GF-D8 (cell line): ENCODE data around the gene MAP3K14.
"Not testable (repeated sequence)": the region's sequence is repeated elsewhere in the genome, so short reads cannot be mapped to it uniquely, and the experiment has no call there.

Source experiments
- DNase-seq: peaks from one replicate; lab custom pipeline; 2025; lab: John Stamatoyannopoulos, UW

MAP3K14 gene

DNA sequence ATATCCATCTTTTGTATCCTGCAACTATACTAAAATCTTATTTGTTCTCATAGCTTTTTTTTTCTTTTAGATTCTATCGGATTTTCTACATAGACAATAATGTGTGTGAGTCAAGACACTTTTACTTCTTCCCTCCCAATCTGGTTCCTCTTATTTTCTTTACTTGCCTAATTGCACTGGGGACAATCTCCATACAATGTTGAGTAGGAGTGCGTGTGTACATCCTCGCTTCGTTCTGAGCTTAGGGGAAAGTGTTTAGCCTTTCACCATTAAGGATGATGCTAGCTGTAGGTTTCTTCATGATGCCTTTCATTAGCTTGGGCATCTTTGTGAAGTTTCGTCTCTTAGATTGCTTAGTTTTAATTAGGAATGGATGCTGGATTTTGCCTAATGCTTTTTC, 57.8 kb downstream of the MAP3K14 start:
- no peak for DNase-seq

DNA sequence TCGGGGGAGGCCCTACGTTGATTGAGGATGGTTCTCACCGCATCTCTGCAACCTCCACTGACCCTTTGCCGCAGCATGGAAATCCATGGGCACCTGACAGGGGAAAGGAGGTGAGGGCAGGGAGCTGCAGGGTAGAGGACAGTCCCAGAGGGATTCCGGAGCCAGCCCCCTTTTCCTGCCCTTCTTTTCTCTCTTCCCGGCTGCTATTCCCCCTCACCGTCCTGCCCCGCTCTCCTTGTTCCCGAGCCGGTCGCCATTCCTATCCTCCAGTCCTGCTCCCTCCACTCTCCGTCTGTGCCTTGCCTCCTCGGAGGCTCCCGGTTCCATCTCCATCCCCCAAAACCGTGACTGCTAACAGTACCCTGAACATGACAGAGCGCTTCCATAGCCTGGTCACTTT, 59.7 kb downstream of the MAP3K14 start:
- no peak for DNase-seq

DNA sequence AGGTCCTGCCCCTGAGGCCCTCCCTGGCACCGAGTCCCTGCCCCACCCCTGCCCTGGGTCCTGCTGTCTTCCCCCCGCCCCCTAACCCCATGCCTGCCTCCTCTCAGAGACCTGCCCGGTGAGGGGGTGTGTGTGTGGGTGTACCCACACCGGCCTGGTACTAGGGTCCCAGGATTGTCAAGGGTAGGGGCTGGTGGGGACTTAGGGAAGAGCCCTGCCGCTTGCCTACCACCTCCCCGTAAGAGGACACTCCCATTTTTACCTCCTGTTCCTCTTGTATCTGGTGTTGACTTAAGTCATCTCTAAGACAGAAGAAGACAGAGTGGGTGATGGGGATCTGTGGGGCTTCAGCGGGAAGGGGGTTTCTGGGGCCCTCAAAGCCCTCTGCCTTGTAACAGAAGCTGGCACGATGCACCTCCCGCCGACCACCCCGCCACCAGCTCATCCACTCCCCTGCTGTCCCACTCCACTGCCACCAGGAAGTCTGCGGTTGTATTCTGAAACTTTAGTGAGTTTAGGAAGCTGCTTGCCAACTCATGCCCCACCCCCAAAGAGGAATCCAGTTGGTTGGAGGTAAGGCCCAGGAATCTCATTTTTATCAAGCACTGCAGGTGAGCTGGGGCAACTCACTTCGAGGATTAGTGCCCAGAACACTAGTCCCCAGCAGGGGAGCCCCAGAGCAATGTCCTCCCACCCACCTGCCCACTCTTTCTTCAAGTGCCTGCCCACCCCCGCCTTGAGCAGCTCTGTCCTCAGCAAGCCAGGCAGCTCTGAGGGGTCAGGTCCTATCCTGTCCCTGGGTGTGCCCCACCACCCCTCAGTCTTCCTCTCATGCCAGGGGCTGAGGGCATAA, 60.5 kb downstream of the MAP3K14 start:
- DNase-seq, result peak; percentile 11

DNA sequence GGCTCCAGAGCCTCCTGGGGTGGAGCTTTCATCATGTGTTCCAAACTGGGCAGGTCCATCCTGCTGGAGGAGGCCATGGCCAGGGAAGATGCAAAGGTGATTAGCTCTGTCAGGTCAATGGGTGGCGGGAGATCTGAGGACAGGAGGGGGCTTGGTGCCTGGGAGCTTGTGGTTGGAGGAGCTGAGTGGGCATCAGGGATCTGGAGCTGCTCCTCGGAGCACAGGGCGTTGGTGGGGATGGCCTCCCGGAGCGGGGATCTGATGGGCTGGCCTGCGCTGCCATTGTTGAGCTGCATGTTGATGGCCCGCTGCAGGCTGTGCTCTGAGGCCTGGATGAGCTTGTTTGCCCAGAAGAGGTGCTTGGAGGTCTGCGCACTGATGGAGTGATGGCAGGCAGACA, 61.5 kb downstream of the MAP3K14 start:
- no peak for DNase-seq

DNA sequence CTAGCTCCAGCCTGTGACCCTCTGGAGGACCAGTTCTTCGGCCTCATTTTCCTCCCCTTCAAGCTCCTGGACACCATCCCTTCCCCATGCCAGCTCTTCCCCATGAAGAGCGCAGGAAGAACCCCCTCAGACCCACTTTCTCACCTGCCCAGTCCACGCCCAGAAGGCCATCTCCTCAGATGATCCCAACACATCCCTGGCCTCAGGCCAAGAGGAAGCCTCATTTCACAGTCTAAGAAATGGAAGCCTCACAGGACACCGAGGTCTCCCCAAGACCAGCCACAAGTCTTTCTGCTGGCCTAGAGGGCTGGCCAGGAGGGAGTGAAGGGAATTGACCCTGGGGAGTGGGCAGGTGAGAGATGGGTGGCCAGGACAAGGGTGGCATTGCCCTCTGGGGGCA, 62.9 kb downstream of the MAP3K14 start:
- DNase-seq, result no peak

DNA sequence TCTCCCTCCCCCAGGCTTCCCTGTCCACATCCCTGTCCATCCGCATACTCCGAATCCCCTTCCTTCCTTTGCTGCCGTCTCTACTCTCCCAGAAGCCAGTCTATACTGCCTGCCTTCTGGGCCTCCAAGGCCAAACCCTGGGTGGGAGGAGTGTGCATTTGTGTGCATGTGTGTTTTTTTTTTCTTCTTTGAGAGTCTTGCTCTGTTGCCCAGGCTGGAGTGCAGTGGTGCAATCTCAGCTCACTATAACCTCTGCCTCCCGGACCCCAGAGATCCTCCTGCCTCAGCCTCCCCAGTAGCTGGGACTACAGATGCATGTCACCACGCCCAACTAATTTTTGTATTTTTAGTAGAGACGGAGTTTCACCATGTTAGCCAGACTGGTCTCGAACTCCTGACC, 63.6 kb downstream of the MAP3K14 start:
- DNase-seq, result not testable (repeated sequence)

DNA sequence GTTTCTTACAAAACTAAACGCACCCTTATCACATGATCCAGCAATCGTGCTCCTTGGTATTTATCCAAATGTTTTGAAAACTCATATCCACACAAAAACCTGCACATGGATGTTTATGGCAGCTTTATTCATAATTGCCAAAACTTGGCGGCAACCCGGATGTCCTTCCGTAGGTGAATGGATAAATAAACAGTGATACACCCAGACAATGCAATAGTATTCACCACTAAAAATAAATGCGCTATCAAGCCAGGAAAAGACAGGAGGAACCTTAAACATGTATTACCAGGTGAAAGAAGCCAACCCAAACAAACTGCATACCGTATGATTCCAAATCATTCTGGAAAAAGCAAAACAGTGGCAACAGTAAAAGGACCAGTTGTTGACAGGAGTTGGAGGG, 64.9 kb downstream of the MAP3K14 start:
- DNase-seq, result no peak

DNA sequence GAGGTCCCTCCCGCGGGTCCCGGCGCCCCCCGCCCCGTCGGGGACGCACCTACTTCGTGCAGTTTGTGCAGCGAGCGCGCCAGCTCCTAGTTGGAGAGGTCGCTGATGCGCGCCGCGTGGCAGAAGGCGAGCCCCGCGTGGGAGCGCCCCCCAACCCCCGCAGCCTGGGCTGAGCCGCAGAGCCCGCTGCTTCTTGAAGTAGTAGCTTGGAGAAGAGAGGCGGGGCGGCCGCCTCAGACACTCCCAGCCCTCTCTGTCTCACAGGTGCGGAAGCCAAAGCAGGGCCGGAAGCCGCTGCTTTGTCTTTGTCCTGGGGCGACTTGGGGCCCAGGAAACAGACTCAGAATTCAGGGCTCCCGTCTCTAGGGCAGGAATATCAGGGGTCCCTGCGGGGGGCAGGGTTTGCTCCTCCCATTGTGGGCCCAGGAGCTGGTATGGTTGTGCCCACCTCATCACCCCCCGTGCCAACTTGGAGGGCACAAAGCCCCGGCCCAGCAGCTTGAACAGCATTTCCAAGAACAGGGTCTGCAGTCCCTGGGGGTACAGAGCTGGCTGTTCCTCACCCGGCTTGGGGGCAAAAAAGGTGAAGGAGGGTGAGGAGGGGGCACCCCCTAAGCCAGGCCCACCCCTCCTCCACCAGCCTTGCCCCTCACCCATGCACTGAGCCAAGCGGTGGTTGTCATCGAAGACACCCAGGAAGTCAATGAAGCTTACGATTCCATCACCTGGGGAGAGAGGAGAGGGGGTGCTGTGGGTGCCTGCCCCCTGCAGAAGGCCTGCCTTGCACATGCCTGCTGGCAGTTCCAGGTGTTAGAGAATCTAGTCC, 68.5 kb downstream of the MAP3K14 start:
- DNase-seq, result peak; percentile 27

DNA sequence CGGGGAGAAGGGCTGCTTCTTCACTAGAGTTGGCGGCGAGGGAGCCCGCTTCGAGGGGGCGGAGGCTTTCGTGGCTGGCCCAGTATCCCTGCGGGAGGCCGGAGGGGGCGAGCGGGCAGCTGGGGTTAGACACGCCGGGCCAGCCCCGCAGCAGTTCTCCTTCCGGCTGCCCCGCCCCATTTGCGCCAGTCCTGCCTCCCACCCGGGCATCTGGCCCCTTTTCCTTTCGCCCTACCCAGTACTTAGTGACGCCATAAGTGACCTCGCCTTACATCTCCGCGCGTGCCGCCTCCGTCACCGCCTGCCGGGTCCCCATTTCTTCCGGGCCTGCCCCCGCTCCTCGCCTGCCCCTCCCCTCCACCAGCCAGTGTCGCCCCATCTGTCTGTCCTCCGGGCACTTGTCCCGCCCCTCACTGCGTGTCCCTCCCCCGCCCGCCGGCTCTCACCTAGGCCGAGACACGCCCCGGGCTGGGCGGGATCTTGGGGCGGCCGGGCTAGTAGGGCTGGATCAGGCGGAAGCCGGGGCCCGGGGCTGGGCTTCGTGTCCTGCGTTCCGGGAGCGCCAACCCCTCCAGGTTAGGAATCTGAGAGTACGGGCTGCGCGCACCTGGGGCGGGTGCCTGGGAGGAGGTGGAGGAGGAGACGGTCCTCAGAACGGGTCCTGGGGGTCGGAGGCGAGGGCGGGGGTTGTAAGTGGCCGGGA, 69.2 kb downstream of the MAP3K14 start:
- DNase-seq, result peak; percentile 93

DNA sequence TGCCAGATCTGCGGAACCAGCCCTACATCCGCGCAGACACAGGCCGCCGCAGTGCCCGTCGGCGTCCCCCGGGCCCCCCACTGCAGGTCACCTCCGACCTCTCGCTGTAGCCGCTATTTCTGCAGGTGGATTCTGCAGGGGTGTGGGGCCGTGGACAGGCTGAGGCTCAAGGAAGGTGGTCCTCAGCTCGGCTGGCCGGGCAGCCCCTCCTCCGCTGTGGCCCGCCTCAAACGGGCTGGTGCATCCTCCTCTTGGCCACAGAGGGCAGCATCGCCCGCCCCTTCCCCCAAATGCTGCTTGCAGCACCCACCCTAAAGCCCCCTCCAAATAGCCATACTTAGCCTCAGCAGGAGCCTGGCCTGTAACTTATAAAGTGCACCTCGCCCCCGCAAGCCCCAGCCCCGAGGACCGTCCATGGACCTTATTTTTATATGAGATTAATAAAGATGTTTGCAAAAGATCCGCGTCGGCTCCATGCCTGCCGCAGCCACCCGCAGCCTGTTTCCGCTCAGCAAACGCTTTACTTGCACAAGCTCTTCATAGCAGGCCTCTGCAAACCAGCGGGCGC, 69.9 kb downstream of the MAP3K14 start:
- DNase-seq, result no peak

DNA sequence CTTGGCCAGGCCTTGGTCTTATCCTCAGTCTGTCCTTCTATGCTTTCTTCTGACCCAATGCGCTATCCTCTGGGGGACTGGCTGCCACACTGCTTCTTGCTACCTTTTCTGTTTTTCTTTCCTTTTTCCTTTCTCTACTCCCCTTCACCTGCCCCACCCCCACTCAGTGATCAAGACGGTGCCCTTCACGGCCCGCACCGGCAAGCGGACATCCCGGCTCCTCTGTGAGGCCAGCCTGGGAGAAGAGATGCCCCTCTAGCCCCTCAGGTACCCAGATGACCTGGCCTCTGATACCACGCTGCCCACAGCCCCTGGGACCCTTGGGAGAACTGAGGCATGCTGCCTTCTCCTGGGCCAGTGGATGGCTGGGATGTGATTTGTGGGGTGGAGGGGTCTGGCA, 70.5 kb downstream of the MAP3K14 start:
- no peak for DNase-seq

DNA sequence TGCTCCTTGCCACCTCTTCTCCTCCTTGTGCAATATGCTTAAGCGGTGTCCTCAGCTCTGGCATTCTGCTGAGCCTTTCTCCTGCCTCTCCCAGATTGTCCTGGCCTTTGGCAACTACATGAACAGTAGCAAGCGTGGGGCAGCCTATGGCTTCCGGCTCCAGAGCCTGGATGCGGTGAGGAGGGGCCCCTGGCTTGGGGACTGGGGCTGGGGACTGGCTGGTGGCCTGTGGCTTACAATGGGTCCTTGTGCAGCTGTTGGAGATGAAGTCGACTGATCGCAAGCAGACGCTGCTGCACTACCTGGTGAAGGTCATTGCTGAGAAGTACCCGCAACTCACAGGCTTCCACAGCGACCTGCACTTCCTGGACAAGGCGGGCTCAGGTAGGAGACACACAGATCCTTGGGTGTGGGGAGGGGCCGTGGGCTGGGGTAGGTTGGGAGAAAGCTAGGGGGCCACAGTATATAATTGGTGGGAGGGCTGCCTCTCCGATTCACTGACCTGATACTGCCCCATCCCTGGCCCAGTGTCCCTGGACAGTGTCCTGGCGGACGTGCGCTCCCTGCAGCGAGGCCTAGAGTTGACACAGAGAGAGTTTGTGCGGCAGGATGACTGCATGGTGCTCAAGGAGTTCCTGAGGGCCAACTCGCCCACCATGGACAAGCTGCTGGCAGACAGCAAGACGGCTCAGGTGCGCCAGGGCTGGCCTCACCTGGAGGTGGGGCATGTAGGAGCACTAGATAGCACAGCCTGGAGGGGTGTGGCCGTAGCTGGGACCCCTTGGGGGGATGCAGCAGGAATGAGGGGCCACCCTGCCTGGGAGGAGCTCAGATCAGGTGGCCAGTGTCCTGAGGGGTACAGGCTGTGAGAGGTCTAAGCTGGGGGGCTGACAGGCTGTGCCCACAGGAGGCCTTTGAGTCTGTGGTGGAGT, 71.8 kb downstream of the MAP3K14 start:
- DNase-seq, result no peak

DNA sequence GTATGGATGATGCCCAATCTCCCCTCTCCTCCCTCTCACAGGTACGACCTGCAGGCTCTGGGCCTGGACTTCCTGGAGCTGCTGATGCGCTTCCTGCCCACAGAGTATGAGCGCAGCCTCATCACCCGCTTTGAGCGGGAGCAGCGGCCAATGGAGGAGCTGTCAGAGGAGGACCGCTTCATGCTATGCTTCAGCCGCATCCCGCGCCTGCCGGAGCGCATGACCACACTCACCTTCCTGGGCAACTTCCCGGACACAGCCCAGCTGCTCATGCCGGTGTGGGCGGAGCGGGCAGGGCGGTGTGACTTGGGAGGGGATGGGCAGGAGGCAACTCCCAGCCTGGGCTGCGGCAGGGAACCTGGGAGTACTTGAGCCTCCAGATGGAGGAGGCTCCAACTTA, 73.1 kb downstream of the MAP3K14 start:
- no peak for DNase-seq

DNA sequence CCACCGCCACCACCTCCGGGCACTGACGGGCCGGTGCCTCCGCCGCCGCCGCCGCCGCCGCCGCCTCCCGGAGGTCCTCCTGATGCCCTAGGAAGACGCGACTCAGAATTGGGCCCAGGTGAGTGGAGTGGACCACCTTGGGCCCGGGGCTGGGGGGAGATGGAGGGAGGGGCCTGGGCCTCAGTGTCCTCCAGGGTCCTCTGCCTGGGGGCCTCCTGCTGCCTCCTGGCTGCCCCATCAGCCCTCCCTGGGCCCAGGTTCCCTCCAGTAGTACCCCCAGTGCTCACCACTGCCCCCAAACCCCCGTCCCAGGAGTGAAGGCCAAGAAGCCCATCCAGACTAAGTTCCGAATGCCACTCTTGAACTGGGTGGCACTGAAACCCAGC, 74.8 kb downstream of the MAP3K14 start:
- DNase-seq, result no peak

DNA sequence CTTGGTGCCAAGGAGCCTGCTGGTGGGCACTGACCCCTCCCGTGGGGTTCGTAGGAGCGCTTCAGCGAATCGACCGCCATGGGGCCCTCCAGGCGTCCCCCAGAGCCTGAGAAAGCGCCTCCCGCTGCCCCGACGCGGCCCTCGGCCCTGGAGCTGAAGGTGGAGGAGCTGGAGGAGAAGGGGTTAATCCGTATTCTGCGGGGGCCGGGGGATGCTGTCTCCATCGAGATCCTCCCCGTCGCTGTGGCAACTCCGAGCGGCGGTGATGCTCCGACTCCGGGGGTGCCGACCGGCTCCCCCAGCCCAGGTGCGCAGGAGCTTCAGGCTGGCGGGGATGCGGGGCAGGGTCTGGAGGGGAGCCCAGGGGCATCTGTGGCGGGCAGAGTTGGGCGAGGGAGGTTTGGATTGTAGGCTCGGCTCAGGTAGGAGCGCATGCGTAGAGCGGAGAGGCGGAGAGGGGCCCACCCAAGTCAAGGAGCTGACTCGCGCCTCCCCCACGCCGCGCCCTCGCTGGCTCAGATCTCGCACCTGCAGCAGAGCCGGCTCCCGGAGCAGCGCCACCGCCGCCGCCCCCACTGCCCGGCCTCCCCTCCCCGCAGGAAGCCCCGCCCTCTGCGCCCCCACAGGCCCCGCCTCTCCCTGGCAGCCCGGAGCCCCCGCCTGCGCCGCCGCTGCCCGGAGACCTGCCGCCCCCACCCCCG, 75.3 kb downstream of the MAP3K14 start:
- no peak for DNase-seq

DNA sequence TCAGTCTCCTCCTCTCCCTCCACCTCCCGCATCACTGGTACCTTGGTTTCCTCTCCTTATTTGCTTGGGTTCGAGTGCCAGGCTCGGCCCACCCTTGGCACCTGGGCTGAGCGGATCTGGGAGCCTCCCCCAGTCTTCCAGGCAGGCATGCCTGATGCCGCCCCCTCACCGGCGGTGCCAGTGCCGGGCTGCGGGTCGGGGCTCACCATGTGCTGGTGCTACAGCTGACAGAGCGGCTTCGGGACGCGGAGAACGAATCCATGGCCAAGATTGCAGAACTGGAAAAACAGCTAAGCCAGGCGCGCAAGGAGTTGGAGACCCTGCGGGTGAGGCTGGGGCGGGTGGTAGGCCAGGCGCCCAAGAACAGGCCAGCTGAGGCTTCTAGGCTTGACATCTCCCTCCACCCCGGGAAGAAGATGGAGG, 75.9 kb downstream of the MAP3K14 start:
- no peak for DNase-seq

DNA sequence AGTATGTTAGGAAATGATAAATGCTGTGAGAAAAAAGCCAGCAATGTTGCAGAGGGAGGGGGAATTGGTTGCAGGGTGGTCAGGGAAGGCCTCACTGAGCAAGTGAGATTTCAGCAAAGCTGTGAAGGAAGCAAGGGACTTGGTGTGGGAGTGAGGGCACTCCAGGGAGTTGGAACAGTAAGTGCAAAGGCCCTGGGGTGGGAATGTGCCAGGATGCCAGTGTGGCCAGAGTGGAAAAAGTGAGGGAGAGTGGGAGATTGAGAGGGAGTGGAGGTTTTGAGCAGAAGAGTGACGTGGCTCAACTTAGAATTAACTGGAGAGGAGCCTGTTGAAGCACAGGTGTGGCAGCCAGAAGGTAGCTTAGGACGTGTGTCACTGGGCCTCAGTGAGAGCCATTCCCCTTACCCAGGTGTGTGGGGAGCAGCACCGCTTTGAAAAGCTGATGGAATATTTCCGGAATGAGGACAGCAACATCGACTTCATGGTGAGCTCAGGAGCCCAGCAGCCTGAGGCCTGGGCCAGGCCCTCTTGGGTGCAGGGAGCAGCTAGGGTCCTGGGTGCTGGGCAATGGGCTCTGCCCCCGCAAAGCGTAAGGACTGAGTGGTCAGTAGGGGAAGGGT, 78.6 kb downstream of the MAP3K14 start:
- no peak for DNase-seq

DNA sequence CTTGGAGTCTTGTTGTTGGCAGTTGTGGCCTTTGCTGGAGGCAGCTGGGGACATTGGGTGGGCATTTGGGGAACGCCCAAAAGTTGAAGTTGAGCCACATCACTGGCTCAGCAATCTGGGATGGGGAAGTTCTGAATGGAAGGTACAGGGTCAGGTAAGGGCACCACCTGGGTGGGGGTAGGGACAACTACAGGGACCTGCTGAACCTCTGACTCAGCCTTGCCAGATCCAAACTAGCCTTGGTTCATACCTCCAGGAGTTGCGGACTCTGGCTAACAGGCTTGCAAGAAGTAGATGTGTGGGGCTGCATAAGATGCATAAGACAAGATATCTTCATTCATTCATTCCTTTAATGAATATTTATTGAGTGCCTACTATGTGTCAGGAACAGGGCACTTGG, 79.1 kb downstream of the MAP3K14 start:
- DNase-seq, result no peak

DNA sequence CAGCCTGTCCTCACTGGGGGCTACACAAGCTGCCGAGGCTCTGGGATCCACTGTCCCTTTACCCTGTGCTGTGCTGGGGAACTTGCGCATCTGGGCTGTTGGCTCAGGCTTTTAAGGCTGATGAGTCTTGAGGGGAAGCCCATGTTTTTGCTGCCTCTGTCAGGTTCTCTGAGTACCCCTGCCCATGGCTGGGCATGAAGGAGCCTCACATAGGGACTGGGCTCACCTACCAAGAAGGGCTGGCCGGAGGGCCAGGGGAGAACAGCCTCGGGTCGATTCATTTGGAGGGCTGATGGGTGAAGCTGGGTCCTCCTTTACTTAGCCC, 80.6 kb downstream of the MAP3K14 start:
- DNase-seq, result no peak
